Measurements from ENCODE around the gene UXT. TPM values are rescaled to one million over a fixed set of nuclear protein-coding genes. Genes with fewer than 3 reads are reported as not detected.

Gene UXT
- total and polyA plus RNA-seq, 2 experiments from 2014 or later: 58.4 to 141 TPM

- Histone ChIP-seq H3K4me3 (peak within 1 kb of the TSS; percentile 51), H4K20me1 (replicated peaks; ENCODE audit: insufficient read depth) (no peaks in the 10 kb centered on the region), H3K27ac (ENCODE audit: low read depth) (no peak within 1 kb of the TSS), H3K4me1 (ENCODE audit: insufficient read depth) (no peaks in the 10 kb centered on the region), H3K27me3 (ENCODE audit: insufficient read depth) (no peaks in the 10 kb centered on the region), H3F3A (replicated peaks; ENCODE audit: low read depth) (no peaks in the 10 kb centered on the region), H3K79me2 (replicated peaks; ENCODE audit: insufficient read depth) (no peaks in the 10 kb centered on the region), H3K4me2 (peak within 1 kb of the TSS; percentile 81), H3K36me3 (ENCODE audit: insufficient read depth) (no peaks in the 10 kb centered on the region), H2AFZ (no peak within 1 kb of the TSS), H3K9me2 (ENCODE audit: insufficient read depth) (no peaks in the 10 kb centered on the region)
- Mint-ChIP-seq H3K9me3 (no peaks in the 10 kb centered on the region), H3K27ac (peak within 1 kb of the TSS; percentile 89; the same call in 1 of the 2 replicates), H3K27me3 (ENCODE audit: insufficient read depth, low read depth, poor library complexity) (peaks cover 12% of the 10 kb centered on the region), H3K4me3 (peak within 1 kb of the TSS; percentile 69), H3K4me1 (peaks cover 21% of the 10 kb centered on the region), H3K36me3 (ENCODE audit: low read depth) (no peaks in the 10 kb centered on the region)
- DNase-seq (ENCODE audit: low spot score) (peak; percentile 79), ATAC-seq (peak; percentile 67)
- TF ChIP-seq CREB1 (CRISPR knock-in tag; IDR thresholded peaks at IDR 0.05; ENCODE audit: low read depth): peak; percentile 95
- TF ChIP-seq, protein P1, sequence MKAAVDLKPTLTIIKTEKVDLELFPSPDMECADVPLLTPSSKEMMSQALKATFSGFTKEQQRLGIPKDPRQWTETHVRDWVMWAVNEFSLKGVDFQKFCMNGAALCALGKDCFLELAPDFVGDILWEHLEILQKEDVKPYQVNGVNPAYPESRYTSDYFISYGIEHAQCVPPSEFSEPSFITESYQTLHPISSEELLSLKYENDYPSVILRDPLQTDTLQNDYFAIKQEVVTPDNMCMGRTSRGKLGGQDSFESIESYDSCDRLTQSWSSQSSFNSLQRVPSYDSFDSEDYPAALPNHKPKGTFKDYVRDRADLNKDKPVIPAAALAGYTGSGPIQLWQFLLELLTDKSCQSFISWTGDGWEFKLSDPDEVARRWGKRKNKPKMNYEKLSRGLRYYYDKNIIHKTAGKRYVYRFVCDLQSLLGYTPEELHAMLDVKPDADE (IDR thresholded peaks at IDR 0.05): 0 out of 2 replicates have a peak, but pooled peaks have one; percentile 16
- no peak for TF ChIP-seq EZH2phosphoT487 (IDR thresholded peaks at IDR 0.05; ENCODE audit: unreplicated experiment)
- no peak for TF ChIP-seq NANOG (IDR thresholded peaks at IDR 0.05; ENCODE audit: borderline replicate concordance)
- TF ChIP-seq ZNF114 (CRISPR knock-in tag; IDR thresholded peaks at IDR 0.05): no peak
- TF ChIP-seq, protein P2, sequence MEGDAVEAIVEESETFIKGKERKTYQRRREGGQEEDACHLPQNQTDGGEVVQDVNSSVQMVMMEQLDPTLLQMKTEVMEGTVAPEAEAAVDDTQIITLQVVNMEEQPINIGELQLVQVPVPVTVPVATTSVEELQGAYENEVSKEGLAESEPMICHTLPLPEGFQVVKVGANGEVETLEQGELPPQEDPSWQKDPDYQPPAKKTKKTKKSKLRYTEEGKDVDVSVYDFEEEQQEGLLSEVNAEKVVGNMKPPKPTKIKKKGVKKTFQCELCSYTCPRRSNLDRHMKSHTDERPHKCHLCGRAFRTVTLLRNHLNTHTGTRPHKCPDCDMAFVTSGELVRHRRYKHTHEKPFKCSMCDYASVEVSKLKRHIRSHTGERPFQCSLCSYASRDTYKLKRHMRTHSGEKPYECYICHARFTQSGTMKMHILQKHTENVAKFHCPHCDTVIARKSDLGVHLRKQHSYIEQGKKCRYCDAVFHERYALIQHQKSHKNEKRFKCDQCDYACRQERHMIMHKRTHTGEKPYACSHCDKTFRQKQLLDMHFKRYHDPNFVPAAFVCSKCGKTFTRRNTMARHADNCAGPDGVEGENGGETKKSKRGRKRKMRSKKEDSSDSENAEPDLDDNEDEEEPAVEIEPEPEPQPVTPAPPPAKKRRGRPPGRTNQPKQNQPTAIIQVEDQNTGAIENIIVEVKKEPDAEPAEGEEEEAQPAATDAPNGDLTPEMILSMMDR (conservative IDR thresholded peaks at IDR 0.05; ENCODE audit: low read depth in 2 of 2): peak in 1 of 2 experiments; percentile 0; a peak in 1 of 4 replicates
- no peak for TF ChIP-seq ZNF331 (CRISPR knock-in tag; IDR thresholded peaks at IDR 0.05; ENCODE audit: low read depth)
- no peak for TF ChIP-seq EZH2 (IDR thresholded peaks at IDR 0.05; ENCODE audit: low read depth, unreplicated experiment)
- TF ChIP-seq, protein P3, sequence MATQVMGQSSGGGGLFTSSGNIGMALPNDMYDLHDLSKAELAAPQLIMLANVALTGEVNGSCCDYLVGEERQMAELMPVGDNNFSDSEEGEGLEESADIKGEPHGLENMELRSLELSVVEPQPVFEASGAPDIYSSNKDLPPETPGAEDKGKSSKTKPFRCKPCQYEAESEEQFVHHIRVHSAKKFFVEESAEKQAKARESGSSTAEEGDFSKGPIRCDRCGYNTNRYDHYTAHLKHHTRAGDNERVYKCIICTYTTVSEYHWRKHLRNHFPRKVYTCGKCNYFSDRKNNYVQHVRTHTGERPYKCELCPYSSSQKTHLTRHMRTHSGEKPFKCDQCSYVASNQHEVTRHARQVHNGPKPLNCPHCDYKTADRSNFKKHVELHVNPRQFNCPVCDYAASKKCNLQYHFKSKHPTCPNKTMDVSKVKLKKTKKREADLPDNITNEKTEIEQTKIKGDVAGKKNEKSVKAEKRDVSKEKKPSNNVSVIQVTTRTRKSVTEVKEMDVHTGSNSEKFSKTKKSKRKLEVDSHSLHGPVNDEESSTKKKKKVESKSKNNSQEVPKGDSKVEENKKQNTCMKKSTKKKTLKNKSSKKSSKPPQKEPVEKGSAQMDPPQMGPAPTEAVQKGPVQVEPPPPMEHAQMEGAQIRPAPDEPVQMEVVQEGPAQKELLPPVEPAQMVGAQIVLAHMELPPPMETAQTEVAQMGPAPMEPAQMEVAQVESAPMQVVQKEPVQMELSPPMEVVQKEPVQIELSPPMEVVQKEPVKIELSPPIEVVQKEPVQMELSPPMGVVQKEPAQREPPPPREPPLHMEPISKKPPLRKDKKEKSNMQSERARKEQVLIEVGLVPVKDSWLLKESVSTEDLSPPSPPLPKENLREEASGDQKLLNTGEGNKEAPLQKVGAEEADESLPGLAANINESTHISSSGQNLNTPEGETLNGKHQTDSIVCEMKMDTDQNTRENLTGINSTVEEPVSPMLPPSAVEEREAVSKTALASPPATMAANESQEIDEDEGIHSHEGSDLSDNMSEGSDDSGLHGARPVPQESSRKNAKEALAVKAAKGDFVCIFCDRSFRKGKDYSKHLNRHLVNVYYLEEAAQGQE (IDR thresholded peaks at IDR 0.05; ENCODE audit: unreplicated experiment): peak; percentile 99
- peak; percentile 37; the same call in 1 of the 2 replicates for TF ChIP-seq POLR2AphosphoS5 (IDR thresholded peaks at IDR 0.05; ENCODE audit: low read depth)
- TF ChIP-seq STAT1 (IDR thresholded peaks at IDR 0.05; ENCODE audit: unreplicated experiment): no peak
- TF ChIP-seq JUNB (IDR thresholded peaks at IDR 0.05; ENCODE audit: unreplicated experiment): no peak
- TF ChIP-seq ZNF462 (CRISPR knock-in tag; IDR thresholded peaks at IDR 0.05): no peak
Measured at GRCh38 chrX:47619486-47620302, 39.3 kb downstream of the UXT start, which contains the start of gene SYN1. Gene SYN1, minus strand, starts transcription at chrX:47619857. Its CDS starts 129 bp downstream, at chrX:47619728.
